HCT116 (cell line): Measurements from ENCODE around the gene OPRPN. TPM values are rescaled to one million over a fixed set of nuclear protein-coding genes. Genes with fewer than 3 reads are reported as not detected.

ENCODE experiments used
- ATAC-seq: fragments of 200-7000 bp; cut with Tn5 transposase; 2 replicates; pipeline ENCODE4 v1.9.1; 2020; ENCODE audit warnings: mild to moderate bottlenecking, moderate library complexity
- BruUV-seq: library from RNA; stranded (reverse); fragments of 400-500 nt; replicated peaks from 2 replicates; lab custom pipeline; 2021; lab: Mats Ljungman, UMichigan
- CTCF ChIA-PET: fragments of 300-600 bp; sonication (Branson Sonifier 250); formaldehyde crosslinking; loops from one replicate; lab custom pipeline; 2021; ENCODE audit warnings: antibody characterized with exemption; lab: Charles Lee
- POLR2A ChIA-PET: fragments of 300-600, 350-600 bp; sonication (Branson Sonifier 250); formaldehyde crosslinking; loops from one replicate; lab custom pipeline; 2021; ENCODE audit warnings: antibody characterized with exemption; lab: Charles Lee
- RAD21 ChIA-PET, 2 experiments: fragments of 300-600 bp; sonication (Branson Sonifier 250); formaldehyde crosslinking; loops; one replicate each; lab custom pipeline; 2023; ENCODE audit warnings: low total read pairs in 2 of 2; ENCODE audit not compliant: uncharacterized antibody in 2 of 2, unreplicated experiment in 2 of 2, low non-redundant PET in 1 of 2; lab: Charles Lee
- DNase-seq: peaks from one replicate; pipeline ENCODE4 v3.0.0-alpha.2; 2010; ENCODE audit warnings: low read depth, low spot score
- H2AFZ ChIP-seq: fragments of 200-600 bp; shearing (Covaris generic), sonication (generic); 2 replicates; pipeline ENCODE4 v1.6.1; 2017; ENCODE audit warnings: low read depth, mixed run types, mixed read lengths, antibody characterized with exemption, low read length; ENCODE audit not compliant: poor library complexity, severe bottlenecking
- H3K27ac ChIP-seq: 2 replicates; pipeline ENCODE4 v1.5.1; 2012; ENCODE audit warnings: low read depth, low read length
- H3K27me3 ChIP-seq: fragments of 200-600 bp; sonication (generic); 2 replicates; pipeline ENCODE4 v1.6.1; 2016; ENCODE audit warnings: mixed run types, low read length, mixed read lengths; ENCODE audit not compliant: insufficient read depth
- H3K36me3 ChIP-seq, 2 experiments: fragments of 200-500 bp in 1 of 2; fragments of 200-600 bp in 1 of 2; sonication (Bioruptor generic) in 1 of 2; sonication (generic) in 1 of 2; 2 replicates each; pipeline versions ENCODE4 v1.5.1 to v1.6.1; 2014 to 2016; ENCODE audit warnings: low read length in 2 of 2, inconsistent platforms in 1 of 2, mixed read lengths in 1 of 2, mixed run types in 1 of 2; ENCODE audit not compliant: insufficient read depth in 2 of 2, control insufficient read depth in 1 of 2
- H3K4me1 ChIP-seq, 2 experiments: fragments of 200-600 bp in 1 of 2; sonication (generic) in 1 of 2; 2 replicates each; pipeline versions ENCODE4 v1.5.1 to v1.6.1; 2012 to 2017; ENCODE audit warnings: low read length in 2 of 2, inconsistent platforms in 1 of 2, mild to moderate bottlenecking in 1 of 2, mixed read lengths in 1 of 2, mixed run types in 1 of 2, moderate library complexity in 1 of 2; ENCODE audit not compliant: insufficient read depth in 2 of 2, control insufficient read depth in 1 of 2
- H3K4me2 ChIP-seq: fragments of 200-600 bp; sonication (generic); 2 replicates; pipeline ENCODE4 v1.6.1; 2017; ENCODE audit warnings: mixed run types, low read length, mixed read lengths
- H3K4me3 ChIP-seq, 2 experiments: fragments of 200-600 bp in 1 of 2; sonication (generic) in 1 of 2; replicated peaks in 1 of 2; 2 replicates each; pipeline ENCODE4 v1.5.1; 2011 to 2016; ENCODE audit warnings: low read length in 2 of 2, control low read depth in 1 of 2, low read depth in 1 of 2, mild to moderate bottlenecking in 1 of 2, mixed read lengths in 1 of 2, mixed run types in 1 of 2
- H3K79me2 ChIP-seq: fragments of 200-600 bp; sonication (generic); 2 replicates; pipeline ENCODE4 v1.6.1; 2017; ENCODE audit warnings: mild to moderate bottlenecking, mixed run types, low read length, moderate library complexity, mixed read lengths; ENCODE audit not compliant: insufficient read depth
- H3K9ac ChIP-seq: fragments of 200-600 bp; sonication (generic); 2 replicates; pipeline ENCODE4 v1.6.1; 2016; ENCODE audit warnings: low read length, mixed read lengths
- H3K9me2 ChIP-seq: fragments of 200-600 bp; sonication (generic), shearing (Covaris generic); 2 replicates; pipeline ENCODE4 v1.6.1; 2017; ENCODE audit warnings: mixed run types, mild to moderate bottlenecking, moderate library complexity; ENCODE audit not compliant: insufficient read depth
- H3K9me3 ChIP-seq, 2 experiments: fragments of 200-500 bp in 1 of 2; fragments of 200-600 bp in 1 of 2; sonication (Bioruptor generic) in 1 of 2; sonication (generic) in 1 of 2; 2 replicates each; pipeline ENCODE4 v1.6.1; 2014 to 2017; ENCODE audit warnings: low read length in 2 of 2, mixed read lengths in 2 of 2, inconsistent platforms in 1 of 2, low read depth in 1 of 2, mild to moderate bottlenecking in 1 of 2, mixed run types in 1 of 2, moderate library complexity in 1 of 2; ENCODE audit not compliant: control insufficient read depth in 1 of 2, insufficient read depth in 1 of 2
- H4K20me1 ChIP-seq: fragments of 200-600 bp; sonication (generic), shearing (Covaris generic); 2 replicates; pipeline ENCODE4 v1.6.1; 2017; ENCODE audit warnings: mixed run types, mild to moderate bottlenecking, moderate library complexity; ENCODE audit not compliant: insufficient read depth
- ATF3 ChIP-seq: IDR thresholded peaks from 2 replicates; pipeline ENCODE4 v1.6.1; 2012
- CEBPB ChIP-seq: IDR thresholded peaks from 2 replicates; pipeline ENCODE4 v1.6.1; 2012; ENCODE audit warnings: low read depth
- CTCF ChIP-seq, 3 experiments: fragments of 200-600 bp in 1 of 3; sonication (generic) in 1 of 3; IDR thresholded peaks in 2 of 3; conservative IDR thresholded peaks in 1 of 3; 2 replicates each; pipeline ENCODE4 v1.5.1; 2012 to 2017; ENCODE audit warnings: low read depth in 2 of 3, low read length in 2 of 3, antibody characterized with exemption in 1 of 3, borderline replicate concordance in 1 of 3, control low read depth in 1 of 3, mild to moderate bottlenecking in 1 of 3, mixed read lengths in 1 of 3, mixed run types in 1 of 3, moderate library complexity in 1 of 3; ENCODE audit not compliant: insufficient read depth in 1 of 3
- EGR1 ChIP-seq: IDR thresholded peaks from 2 replicates; pipeline ENCODE4 v1.6.1; 2012; ENCODE audit warnings: low read depth
- ELF1 ChIP-seq: IDR thresholded peaks from 2 replicates; pipeline ENCODE4 v1.6.1; 2012; ENCODE audit warnings: low read depth, borderline replicate concordance
- EZH2 ChIP-seq: fragments of 200-600 bp; sonication (generic); IDR thresholded peaks from 2 replicates; pipeline ENCODE4 v1.6.1; 2017; ENCODE audit warnings: antibody characterized with exemption, mixed run types
- EZH2phosphoT487 ChIP-seq: fragments of 200-600 bp; IDR thresholded peaks from 2 replicates; pipeline ENCODE4 v1.6.1; 2018; ENCODE audit warnings: antibody characterized with exemption, borderline replicate concordance
- JUND ChIP-seq: IDR thresholded peaks from 2 replicates; pipeline ENCODE4 v1.6.1; 2012
- MAX ChIP-seq: IDR thresholded peaks from 2 replicates; pipeline ENCODE4 v1.6.1; 2012
- POLR2AphosphoS5 ChIP-seq: IDR thresholded peaks from 2 replicates; pipeline ENCODE4 v1.6.1; 2011; ENCODE audit warnings: mild to moderate bottlenecking, low read depth, low read length, moderate library complexity
- RAD21 ChIP-seq: IDR thresholded peaks from 2 replicates; pipeline ENCODE4 v1.6.1; 2012; ENCODE audit warnings: low read depth, mild to moderate bottlenecking
- SIN3A ChIP-seq: IDR thresholded peaks from 2 replicates; pipeline ENCODE4 v1.6.1; 2012; ENCODE audit warnings: low read depth
- SP1 ChIP-seq: IDR thresholded peaks from 2 replicates; pipeline ENCODE4 v1.6.1; 2012; ENCODE audit warnings: low read depth
- SRF ChIP-seq: IDR thresholded peaks from 2 replicates; pipeline ENCODE4 v1.6.1; 2012; ENCODE audit warnings: low read depth
- TCF7L2 ChIP-seq: IDR thresholded peaks from 2 replicates; pipeline ENCODE4 v1.7.0; 2011; ENCODE audit warnings: borderline replicate concordance, inconsistent platforms; ENCODE audit not compliant: insufficient read depth, insufficient read length; ENCODE audit errors: extremely low read depth
- YY1 ChIP-seq: IDR thresholded peaks from 2 replicates; pipeline ENCODE4 v1.6.1; 2011; ENCODE audit warnings: low read length, low read depth, moderate library complexity, mild to moderate bottlenecking; ENCODE audit not compliant: insufficient replicate concordance; ENCODE audit errors: extremely low read depth
- ZBTB33 ChIP-seq: IDR thresholded peaks from 2 replicates; pipeline ENCODE4 v1.6.1; 2011; ENCODE audit warnings: mild to moderate bottlenecking, low read length, moderate library complexity; ENCODE audit not compliant: insufficient replicate concordance; ENCODE audit errors: extremely low read depth
- ZFX ChIP-seq: fragments of 450-650 bp; IDR thresholded peaks from 2 replicates; pipeline ENCODE4 v1.6.1; 2017
- ZNF274 ChIP-seq: fragments of 200-500 bp; sonication (Bioruptor generic); IDR thresholded peaks from 2 replicates; pipeline ENCODE4 v1.6.1; 2014; ENCODE audit warnings: mild to moderate bottlenecking, low read depth, low read length, inconsistent platforms
- intact Hi-C: fragments of 100-400 bp; cut with micrococcal nuclease; formaldehyde crosslinking; loops from 2 replicates; pipeline ENCODE4 v1.10.0; 2022
- total RNA-seq: library from RNA; stranded (reverse); gene quantifications from one replicate; pipeline ENCODE4 v1.2.1, GENCODE V29; 2021; ENCODE audit not compliant: unreplicated experiment

OPRPN gene
- total RNA-seq, 1 experiment from 2014 or later = not detected

GRCh38 chr4:70372760-70373159, 25.0 kb upstream of the OPRPN start (continued):
- TF ChIP-seq EZH2phosphoT487 = no peak
- TF ChIP-seq YY1 = no peak
- TF ChIP-seq CEBPB = no peak
- TF ChIP-seq EGR1 = no peak
- no peak for TF ChIP-seq SIN3A
- TF ChIP-seq TCF7L2 = no peak
- no peak for TF ChIP-seq MAX
- TF ChIP-seq, all 23 proteins: peak for 0

- H3K27ac ChIP-seq = no peak overlapping the region
- no peaks in the 10 kb centered on the region for H4K20me1 ChIP-seq
- ChIA-PET RAD21 (no interaction called here), POLR2A (no interaction called here), CTCF (no interaction called here)
- H3K4me1 ChIP-seq = no peaks in the 10 kb centered on the region
- H2AFZ ChIP-seq = no peak overlapping the region
- BruUV-seq = no TSS peak
- no peaks in the 10 kb centered on the region for H3K9me3 ChIP-seq
- H3K36me3 ChIP-seq = no peaks in the 10 kb centered on the region
- no peaks in the 10 kb centered on the region for H3K79me2 ChIP-seq
- TF ChIP-seq POLR2AphosphoS5 (no peak), ELF1 (no peak), EZH2phosphoT487 (no peak), SRF (no peak), ZBTB33 (no peak), CEBPB (no peak), JUND (no peak), SIN3A (no peak), CTCF (IDR thresholded peaks at IDR 0.05 in 2 of 3, conservative IDR thresholded peaks at IDR 0.05 in 1 of 3; ENCODE audit: borderline replicate concordance in 1 of 3, insufficient read depth in 1 of 3, low read depth in 2 of 3, low read length in 2 of 3) (no peak), ATF3 (no peak), RAD21 (no peak), SP1 (no peak), ZNF274 (no peak), EZH2 (no peak), EGR1 (no peak), ZFX (no peak), YY1 (no peak)
- intact Hi-C loops = no loop called here
- H3K9me2 ChIP-seq = no peaks in the 10 kb centered on the region
- H3K4me2 ChIP-seq = no peak overlapping the region
- H3K4me3 ChIP-seq = no peak overlapping the region
- no peak overlapping the region for H3K9ac ChIP-seq
- DNase-seq = no peak
- ATAC-seq = no peak
- no peaks in the 10 kb centered on the region for H3K27me3 ChIP-seq
Measured at GRCh38 chr4:70380578-70380977, 17.2 kb upstream of the OPRPN start.
